Measurements from ENCODE around the gene TMEM39A.

Gene TMEM39A

DNA sequence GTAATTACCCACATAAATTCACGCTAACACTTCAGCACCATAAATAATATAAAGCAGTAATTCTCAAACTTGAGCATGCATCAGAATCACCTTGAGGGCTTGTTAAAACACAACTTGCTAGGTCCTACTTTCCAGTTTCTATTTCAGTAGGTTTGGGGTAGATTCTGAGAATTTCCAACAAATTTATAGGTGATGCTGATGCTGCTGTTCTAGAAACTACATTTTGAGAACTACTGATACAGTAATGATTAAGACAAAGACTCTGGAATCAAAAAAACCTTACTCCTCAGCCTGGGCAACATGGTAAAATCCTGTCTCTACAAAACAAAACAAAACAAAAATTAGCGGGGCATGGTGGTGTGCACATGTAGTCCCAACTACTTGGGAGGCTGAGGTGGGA, 18.8 kb downstream of the TMEM39A start:
- no peak for DNase-seq (ENCODE audit: low spot score)

DNA sequence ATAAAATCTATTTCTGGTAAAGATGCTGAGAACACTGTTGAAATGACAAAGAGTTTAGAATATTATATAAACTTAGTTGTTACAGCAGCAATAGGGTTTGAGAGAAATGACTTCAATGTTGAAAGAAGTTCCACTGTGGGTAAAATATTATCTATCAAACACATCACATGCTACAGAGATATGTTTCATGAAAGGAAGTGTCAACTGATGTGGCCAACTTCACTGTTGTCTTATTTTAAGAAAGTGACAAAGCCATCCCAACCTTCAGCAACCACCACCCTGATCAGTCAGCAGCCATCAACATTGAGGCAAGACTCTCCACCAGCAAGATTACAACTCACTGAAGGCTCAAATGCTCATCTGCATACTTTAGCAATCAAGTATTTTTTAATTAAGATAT, 20.2 kb downstream of the TMEM39A start:
- no peak for DNase-seq (ENCODE audit: low spot score)

DNA sequence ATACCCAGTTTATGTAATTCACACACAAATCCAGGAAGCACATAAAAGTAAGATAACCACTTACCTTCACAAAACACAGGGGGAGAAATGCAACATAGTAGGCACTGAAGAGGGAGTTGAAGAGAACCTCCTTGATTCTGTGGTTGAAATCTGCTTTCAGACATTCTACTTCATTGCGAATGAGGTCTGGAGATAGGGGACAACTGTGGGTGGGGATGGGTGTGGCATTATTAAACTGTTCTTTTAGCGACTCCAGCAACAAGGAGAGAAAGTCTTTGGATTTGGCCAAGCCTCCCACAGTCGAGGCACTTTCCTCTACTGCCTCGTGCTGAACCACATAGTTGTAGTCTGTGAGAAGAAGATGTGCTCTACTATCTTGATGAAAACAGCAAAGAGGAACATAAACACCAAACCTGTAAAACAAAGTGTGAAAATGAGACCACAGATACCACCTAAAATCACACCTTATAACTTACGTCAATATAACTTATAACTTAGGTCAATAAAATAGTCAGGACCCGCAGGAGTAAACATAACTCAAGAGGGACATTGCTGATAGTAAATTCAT, 25.6 kb downstream of the TMEM39A start:
- DNase-seq (ENCODE audit: low spot score) = no peak

DNA sequence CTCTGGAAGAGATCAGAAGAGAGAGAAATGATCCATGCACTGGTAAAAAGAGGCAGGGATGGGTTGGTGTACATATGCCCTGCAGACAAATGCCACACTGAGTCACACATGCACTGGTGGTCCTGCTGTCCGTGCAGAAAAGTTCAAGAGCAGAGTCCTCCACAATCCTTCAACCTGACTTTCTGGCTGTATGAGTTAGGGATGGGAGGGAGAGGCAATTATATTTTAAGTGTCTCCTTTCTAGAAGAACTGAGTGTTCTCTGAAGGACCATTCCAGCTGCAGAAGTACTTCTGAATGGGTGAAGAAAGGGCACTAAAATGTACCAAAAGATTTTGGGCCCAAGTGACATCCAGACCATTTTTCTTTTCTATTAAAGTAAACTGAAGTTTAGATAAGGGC, 26.4 kb downstream of the TMEM39A start:
- no peak for DNase-seq (ENCODE audit: low spot score)

DNA sequence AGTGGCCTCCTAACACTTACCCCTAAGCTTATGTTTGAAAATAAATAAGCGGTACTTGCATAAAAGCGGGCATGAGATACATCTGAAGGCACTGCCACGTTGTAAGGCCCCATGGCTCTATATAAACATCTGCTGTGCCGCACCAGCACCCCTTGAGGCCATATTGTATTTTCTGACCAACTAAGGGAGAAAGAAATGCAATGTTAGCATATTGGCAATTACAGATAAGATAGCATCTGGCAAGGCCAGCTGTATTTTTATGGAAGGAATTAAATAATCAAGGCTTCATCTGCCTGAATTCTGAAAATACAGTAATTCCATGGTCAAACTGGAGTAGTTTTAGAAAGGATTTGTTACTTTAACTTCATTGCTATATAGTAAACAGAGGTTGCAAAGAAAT, 28.7 kb downstream of the TMEM39A start:
- DNase-seq (ENCODE audit: low spot score) = no peak

DNA sequence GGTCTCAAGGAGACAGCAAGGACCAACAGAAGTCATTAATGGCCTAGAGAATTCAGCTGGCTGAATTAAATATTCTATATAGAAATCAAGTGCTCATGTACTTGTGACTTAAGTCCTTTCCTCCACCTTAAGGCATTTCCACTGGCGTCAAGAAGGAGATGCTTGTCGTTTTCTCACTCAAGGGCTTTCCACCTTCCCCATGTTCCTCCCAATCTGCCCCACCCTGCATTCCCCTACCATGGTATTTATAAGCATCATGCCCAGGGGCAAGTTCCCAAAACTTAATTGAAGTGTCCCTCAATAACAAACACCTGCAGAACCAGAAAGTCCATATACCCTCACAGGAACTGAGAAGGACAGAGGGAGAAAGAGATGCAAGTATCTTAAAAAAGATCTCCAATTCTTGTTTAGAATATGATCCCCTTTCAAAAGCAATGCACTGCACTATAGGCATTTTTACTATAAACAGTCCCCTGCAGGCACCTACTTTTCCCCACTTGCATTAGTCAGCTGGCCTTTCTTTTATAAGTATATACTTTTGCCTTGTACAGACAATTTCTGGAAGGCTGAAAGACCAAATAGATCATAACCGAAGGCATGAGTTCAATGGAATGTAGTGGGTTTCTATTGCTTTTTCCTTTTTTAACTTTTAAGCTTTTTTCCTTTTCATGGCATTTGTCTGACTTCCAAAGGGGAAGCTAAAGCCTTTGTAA, 29.6 kb downstream of the TMEM39A start:
- DNase-seq (ENCODE audit: low spot score) = no peak

DNA sequence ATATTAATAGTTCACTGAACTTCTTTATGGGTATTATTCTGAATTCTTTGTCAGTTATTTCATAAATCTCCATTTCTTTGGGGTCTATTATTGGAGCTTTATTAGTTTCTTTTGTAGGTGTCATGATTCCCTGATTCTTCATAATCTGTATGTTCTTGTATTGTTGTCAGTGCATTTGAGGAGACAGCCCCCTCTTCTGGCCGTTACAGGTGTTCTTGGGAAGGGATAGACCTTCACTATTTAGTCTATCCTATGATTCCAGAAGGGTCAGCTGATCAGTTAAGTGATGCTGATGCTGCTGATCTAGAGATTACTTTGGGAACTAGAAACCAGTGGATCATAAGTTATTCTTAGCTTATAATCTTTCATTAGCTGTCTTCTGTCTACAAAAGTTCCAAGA, 34.9 kb downstream of the TMEM39A start:
- DNase-seq (ENCODE audit: low spot score) = no peak

DNA sequence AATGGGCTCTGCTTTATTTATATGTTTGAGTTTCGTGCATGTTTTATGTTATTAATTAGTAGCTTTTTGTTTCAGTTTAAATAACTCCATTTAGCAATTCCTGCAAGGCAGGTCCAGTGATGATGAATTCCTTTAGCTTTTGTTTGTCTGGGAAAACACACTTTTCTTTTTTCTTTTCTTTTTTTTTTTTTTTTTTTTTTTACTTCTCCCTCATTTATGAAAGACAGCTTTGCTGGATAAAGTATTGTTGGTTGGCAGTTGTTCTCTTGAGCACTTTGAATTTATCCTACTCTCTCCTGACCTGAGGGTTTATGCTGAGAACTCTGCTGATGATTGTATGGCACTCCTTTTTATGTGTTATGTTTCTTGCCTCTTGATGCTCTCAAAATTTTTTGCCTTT, 35.7 kb downstream of the TMEM39A start:
- no peak for DNase-seq (ENCODE audit: low spot score)

DNA sequence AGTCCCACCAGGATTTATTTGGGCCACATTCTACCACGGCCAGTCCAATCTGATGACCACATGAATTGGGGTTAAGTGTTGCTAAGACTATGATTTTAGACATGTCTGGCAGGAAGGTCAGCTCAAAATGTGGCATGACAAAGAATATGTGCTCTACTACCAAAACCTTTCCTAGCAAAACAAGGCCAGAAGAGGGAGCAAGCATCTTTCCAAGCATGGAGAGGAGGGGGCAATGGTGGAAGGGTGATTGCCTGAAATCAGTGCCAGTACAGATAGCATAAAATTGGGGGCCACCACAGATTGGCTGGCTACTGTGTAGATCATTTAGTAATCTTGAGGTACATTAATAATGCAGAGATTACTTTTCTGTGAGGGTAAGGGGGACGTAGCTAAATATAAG, 43.2 kb downstream of the TMEM39A start:
- DNase-seq (ENCODE audit: low spot score) = no peak

DNA sequence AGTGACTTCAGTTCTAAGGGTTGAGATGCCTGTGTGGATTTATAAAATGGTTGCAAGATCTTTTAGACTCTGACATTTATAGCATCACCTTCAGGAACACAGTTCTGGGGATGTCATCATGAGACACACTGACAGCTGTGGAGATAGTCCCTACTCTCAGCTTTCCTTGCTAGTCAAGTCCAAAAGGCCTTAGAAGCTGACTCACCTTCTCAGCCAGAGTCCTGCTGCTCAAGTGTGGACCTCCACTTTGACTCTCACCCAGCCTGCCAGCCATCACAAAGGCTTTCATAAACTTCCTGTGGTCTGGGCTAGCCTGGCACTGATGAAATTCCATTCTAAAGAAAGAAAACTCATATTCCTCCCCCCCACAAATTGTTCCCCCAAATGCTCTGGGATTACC, 44.8 kb downstream of the TMEM39A start:
- no peak for DNase-seq (ENCODE audit: low spot score)

DNA sequence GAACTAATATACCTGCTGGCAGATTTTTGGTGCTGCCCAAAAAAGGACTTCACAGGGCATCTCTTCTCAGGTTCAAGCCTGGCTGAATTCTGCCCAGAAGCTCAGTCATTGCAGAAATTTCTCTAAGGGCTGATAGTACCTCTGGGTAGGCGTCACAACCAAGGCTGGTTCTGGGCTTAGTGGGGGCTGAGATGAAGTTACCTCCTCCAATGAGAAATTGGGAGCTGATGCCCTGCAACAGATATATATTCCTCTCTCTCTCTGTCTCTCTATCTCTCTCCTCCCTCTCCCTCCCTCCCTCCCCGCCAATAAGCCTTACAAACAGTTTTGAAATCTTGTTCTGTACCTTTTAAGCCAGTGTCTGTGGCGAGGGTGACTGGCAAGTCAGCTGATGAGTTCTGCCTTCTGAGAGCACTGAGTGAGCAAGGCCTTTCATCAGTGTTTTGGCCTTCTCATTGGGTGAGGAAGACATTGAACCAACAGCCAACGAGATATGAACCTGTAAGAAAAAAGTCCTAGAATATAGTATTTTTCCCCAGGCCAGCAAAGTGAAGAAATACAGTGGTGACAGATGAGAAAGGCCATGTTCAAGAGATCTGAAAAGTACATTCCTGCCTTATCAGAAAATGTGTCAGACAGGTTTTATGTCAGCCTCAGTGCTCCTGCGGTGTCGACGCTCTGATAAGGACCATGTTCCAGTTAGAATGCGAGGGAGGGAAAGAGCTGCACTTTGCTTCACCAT, 45.5 kb downstream of the TMEM39A start:
- no peak for DNase-seq (ENCODE audit: low spot score)

DNA sequence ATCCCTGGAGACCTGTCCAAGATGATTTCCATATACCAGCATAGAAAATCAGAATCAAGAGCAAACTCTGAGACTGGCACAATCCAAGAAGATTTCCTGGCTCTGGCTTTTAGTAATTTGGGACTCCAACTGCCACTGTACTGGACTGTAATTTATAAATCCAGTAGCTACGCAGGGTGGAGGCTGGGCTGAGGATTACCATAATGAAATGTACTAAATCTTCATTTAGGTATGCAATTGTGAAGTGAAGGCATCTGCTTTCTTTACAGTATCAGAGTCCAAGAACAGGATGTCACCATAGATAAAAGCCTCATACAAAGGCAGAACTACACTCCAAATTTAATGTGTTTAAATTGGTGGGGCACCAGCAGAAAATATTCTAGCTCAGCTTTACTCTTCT, 46.5 kb downstream of the TMEM39A start:
- no peak for DNase-seq (ENCODE audit: low spot score)

DNA sequence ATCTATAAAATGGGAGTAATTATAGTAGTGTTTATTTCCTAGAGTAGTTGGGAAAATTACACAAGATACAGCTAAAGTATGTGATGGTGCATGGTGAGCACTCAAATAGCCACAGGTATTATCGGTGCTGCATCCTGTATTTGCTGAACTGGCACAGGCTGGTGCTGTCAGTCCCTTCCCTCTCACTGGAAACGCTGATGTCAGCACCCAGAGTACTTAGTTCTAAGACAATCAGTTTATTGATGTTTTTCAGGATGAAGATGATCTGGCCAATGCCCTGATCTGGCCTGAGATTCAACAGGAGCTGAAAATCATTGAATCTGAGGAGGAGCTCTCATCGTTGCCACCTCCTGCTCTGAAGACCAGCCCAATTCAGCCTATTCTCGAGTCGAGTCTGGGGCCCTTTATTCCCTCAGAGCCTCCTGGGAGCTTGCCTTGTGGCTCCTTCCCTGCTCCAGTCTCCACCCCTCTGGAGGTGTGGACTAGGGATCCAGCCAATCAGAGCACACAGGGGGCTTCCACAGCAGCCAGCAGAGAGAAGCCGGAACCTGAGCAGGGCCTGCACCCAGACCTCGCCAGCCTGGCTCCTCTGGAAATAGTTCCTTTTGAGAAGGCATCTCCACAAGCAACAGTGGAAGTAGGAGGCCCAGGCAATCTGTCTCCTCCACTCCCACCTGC, 49.7 kb downstream of the TMEM39A start:
- DNase-seq (ENCODE audit: low spot score) = no peak

DNA sequence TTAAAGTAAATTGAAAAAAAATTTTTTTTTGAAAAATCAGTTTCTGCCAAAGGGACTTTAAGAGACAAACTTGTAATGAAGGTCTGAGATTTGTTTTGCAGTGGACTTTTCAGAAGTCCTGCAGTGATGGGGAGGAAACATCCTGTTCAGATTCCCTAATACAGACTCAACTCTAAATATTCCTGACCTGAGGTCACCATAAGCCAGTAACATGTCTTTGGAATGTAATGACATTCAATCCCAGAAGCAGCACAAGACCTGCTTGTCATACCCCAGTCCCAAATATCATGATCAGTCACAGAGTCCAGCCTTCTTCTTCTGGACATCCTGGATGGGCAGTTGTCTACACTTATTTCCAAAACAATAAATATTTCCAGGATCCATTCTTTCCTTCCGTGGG, 53.6 kb downstream of the TMEM39A start:
- no peak for DNase-seq (ENCODE audit: low spot score)

DNA sequence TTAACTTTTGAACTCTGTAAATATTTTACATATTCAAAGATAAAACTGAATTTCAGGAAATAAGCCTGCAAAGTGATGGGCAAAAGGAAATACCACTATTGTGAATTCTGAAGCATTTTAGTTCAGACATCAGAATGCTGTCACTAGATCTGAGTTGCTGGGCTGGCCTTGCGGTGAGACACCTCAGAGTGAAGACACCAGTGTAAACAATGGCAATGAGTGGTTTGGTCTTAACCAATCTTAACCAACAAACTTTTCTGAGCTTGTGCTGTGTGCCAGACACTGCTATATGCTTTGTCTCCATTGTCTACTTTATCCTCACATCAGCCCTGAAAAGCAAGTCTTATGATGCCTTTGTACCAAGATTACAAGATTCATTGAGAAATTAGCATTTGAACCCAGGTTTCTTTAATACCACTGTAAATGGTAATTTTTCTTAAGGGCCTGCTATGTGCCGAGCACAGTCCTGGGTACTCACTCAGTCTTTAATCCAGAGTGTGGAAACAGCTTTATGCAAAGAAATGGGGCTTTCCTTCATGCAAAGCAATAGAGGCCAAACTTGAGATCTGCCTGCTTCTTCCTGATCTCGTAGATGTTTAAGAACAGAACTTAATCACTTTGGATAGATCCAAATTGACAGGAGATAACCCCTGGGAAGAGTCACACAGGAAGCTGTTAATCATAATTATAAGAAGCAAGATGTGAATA, 55.0 kb downstream of the TMEM39A start:
- no peak for DNase-seq (ENCODE audit: low spot score)

DNA sequence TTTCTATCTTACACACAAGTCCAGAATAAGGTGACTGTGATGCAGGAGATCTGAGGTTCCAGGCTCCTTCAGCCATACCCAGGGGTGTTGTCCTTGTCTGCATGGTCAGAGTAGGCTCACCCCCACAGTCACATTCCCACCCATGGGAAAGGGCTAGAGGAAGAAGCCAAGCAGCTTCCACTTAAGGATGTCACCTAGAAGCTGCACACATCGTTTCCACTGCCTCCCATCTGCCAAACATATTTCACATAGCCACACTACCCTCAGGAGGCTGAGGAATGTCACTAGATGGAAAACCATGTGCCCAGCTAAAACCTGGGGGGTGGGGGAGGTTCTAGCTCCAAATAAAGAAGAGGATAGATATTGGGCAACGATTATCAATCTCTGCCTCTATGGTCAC, 58.1 kb downstream of the TMEM39A start:
- DNase-seq (ENCODE audit: low spot score) = no peak

DNA sequence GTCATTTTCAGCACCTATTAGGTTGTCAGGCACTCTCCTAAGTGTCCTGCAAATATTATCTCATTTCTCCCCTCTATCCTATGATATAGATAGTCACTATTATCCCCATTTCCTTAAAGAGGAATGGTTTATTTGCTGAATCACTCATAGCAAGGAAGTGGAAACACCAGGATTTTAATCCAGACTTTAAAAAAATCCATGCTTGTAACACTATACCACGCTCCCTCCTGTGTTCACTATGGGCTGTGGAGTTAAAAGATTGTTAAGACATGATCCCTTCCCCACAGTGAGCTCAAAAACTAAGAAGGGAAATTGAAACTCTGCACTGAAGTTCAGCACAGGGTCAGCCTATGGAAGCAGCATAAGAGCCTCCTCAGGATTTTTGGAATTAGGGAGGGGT, 60.2 kb downstream of the TMEM39A start:
- no peak for DNase-seq (ENCODE audit: low spot score)

DNA sequence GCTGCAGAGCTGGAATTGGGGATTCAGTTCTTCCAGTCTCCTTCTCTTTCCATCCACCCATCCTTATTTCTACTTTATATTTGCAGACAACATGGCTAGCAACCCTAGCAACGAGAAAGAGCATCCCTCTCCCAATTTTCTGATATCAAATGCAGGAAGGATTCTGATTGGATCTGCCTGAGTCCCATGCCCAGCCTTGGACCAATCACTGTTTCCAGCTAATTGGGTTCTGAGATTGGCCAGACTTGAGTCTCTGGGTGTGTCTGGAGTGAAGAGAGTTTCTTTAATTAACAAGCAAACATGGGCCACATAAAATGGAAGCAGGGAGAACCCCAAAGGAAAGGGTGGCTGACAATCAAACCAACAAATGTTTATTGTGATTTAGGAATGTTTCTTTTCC, 60.6 kb downstream of the TMEM39A start:
- DNase-seq (ENCODE audit: low spot score) = no peak

DNA sequence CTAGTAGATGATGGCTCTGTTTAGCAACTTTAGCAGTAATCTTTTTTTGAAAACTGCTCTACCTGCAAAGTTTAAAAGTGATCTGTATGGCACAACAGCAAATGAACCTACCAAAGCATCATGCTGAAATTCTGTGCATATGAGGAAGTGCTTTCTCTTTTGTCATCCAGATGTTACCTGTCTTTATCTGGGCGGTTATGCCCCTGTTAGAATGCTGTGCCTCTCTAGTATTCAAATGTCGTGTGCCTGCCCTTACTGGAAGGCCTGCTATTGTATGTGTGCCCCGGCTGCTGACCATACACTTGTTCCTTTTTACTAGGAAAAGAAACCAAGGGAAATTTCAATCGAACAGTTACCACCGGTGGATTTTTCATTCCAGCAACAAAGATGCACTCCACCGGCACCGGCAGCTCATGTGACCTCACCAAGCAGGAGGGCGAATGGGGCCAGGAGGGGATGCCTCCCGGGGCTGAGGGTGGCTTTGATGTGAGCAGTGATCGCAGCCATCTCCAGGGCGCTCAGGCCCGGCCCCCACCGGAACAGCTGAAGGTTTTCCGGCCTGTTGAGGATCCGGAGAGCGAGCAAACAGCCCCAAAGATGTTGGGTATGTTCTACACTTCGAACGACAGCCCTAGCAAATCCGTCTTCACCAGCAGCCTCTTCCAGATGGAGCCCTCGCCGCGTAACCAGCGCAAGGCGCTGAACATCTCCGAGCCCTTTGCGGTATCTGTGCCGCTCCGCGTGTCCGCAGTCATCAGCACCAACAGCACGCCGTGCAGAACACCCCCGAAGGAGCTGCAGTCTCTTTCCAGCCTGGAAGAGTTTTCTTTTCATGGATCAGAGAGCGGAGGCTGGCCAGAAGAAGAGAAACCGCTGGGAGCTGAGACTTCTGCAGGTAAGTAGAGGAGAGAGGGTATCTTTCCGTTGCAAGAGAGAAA, 61.6 kb downstream of the TMEM39A start:
- no peak for DNase-seq (ENCODE audit: low spot score)

DNA sequence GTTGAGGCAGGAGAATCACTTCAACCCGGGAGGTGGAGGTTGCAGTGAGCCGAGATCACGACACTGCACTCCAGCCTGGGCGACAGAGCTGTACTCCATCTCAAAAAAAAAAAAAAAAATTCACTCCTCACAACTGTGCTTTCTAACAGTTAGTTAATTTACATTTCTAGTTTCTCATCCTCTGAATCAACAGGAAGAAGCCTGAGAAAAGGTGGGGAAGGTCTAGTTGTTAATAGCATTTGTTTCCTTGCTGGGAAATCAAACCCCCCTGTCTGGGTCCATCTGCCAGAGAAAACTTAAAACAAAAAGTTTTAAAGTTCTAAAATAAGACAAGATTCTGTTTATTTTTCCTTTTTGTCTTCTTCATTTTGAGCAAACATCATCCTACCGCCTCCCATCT, 62.3 kb downstream of the TMEM39A start:
- no peak for DNase-seq (ENCODE audit: low spot score)

DNA sequence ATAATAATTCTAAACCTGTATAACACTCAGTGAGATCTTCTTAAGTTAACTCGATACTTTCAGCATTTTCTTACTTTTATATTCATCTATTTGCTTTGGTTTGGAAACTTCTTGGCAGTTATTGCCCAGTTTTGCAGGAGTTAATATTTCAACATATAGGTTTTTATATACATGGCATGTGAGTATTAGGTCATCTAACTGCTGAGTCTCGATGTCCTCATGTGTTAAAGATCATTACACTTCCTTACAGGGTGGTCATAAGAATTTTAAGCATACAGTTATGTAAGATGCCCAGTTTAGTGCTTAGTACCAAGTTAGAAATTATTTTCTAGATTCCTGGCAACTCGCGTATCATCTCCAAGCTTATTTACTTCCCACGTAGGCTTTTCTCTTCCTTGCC, 62.9 kb downstream of the TMEM39A start:
- no peak for DNase-seq (ENCODE audit: low spot score)

Measured in COLO829 (cell line).